Medulla oblongata (tissue), 1 donor: ENCODE results near the gene RAPGEF6.

Source experiments
- DNase-seq: peaks from one replicate; pipeline ENCODE4 v3.0.0-alpha.2; 2015; ENCODE audit errors: extremely low spot score

The RAPGEF6 gene

DNA sequence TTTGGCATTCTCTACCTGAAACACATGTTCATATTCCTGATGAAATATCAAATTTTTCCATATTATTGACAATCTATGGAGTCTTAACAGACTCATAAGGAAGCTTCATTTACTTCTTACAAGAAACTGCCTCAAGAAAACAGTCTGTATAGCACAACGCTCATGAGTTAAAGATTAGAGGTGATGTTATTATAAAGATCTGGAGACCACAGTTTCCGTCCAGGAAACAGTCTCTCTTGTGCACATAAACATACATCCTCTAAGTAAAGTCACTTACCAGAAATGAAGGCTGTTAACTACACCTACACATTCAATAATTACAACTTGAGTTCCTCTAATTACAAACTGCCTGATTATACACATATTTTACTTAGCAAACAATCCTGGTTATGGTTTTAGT is 86.9 kb downstream of the RAPGEF6 start:
- DNase-seq, result no peak

DNA sequence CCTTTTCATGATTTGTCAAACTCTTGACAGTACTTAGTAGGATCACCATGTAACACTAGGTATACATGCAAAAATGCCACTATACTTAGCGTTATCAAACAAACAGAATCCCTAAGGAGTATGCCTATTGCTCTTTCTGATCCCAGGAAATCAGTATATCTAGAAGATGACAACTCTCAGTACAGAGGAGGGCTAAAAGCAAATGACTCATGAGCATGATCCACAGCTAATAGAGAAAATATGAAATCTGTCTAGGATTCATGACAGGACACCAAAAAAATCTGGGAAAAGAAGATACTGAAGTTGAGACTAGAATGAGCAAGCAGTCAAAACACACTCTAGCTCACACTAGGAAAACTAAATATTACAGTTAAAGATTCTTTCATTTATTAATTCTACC is 89.2 kb downstream of the RAPGEF6 start:
- no peak for DNase-seq

DNA sequence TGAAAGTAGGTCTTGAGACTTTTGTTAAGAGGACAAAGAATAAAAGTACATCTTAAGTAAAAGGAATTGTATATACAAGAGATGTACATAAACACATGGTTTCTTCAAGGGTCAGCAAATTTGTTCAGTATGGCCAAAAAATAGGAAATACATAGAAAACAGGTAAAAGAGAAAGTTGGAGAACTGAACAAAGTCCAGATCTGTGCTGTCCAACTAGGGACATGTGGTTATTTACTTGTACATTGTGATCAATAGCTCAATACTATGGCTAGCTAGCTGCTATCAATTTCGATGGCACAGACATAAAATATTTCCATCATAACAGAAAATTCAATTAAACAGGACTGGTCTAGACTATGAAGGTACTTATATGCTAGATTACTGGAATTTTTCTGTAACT is 92.3 kb downstream of the RAPGEF6 start:
- no peak for DNase-seq

DNA sequence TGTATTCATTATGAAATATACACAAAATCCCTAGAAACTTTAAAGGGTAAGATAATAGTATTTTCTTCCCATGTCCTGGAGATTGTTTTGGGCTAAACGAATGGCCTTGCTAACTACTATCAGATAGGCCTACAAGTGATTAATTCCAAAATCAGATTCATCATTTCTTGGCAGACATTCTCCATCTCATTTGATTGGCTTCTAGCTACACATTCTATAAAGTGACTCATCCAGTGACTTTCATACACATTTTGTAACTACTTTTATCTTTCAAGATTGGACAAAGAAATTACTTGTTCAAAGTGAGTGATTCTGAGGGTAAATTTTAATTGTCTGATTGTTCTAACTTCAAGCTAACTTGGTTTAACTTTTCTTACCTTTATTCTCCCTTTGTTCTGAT is 93.3 kb downstream of the RAPGEF6 start:
- no peak for DNase-seq

DNA sequence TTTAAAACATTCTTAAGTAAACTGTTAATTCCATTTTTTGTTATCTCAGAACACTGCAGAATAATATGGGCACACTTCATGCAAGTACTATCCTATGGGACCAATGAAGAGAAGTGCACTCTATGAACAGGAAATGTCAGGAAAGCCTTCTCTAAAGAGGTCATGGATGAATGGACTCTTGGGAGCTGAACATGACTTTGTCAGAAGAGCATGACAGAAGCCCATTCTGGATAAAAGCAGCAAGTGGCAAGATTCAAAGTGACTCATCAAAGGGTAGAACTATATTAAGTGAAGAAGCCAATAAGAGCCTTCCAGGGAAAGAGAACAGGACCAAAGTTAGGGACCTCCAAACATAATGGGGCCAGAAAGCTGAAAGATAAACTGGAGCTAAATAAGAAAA is 94.0 kb downstream of the RAPGEF6 start:
- no peak for DNase-seq

DNA sequence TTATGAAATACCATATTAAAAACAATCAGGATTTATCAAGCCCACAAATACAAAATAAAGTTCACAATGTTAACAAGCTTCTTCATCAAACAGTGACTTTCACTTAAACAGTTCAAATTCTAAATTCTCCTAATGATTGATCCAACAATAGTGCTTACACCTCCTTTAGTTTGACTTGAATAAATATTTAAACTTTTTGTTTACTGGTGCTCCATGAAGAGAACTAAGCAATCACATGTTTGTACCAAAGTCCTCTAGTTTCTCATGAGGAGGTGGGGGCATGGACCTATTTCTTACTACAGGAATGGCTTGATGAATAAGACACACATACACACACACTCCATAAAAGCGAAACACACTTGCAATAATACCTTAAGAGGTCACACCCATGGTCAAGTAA is 95.8 kb downstream of the RAPGEF6 start:
- DNase-seq, result no peak

DNA sequence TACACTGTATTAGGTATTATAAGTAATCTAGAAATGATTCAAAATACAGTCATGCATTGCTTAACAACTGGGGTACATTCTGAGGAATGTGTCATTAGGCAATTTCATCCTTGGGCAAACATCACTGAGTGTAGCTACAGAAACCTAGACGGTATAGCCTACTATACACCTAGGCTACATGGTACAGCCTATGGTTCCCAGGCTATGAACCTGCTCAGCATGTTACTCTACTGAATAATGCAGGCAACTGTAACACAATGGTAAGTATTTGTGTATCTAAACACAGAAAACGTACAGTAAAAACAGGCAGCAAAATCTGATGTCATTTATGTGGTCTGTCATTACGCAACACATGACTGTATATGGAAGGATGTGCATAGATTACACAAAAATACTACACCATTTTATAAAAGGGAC is 96.8 kb downstream of the RAPGEF6 start:
- no peak for DNase-seq

DNA sequence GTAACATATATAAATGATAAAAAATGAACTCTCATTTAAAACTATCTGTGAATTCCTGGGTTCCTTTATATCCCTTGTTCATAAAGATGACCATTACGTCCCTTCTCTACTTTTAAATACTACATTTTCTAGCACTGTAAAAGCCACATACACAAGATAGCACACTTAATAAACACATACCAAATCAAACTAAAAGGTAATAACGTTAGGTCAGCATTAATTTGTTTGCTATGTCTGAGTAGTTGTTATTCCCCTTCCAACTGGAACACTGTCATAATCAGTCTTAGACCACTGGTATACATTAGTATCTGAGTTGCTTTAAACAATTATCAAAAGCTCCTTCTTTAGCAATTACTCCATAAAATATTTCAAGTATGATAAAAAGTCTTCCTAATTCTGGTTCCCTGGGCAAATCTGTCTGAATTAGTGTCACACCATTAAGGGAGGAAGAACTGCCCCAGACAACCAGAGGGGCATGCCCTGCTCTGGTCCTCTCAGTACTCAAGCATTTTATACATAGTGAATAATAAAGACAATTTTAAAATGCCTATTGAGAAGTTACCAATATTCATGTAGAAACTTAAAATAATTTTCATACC is 98.1 kb downstream of the RAPGEF6 start:
- DNase-seq, result no peak

DNA sequence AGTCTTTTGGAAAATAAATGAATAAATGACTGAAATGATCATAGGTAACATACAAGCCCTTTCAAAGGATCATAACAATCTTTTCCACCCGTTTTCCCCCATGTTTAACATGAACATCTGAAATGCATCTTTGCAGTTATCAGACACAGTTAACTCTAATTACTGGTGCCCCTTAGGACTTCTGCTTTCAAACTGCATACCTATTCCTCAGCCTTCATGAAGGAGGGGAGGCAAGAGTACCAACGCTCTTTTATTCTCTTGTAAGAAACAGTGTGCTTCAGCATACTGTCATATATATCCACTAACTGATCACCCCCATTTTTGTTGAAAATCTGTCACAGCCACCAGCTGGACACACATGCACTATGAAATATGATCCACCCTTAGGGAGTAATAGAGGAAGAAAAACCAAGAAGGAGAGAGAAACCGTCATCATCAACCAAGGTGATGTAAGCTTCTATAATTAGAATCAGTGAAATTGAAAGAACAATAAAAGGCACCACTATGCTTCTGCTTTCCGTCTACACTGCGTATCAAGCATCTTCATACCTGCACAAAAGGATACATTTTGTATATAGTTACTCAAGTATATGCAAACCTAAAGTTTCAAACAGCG is 98.7 kb downstream of the RAPGEF6 start:
- peak; percentile 57 for DNase-seq

DNA sequence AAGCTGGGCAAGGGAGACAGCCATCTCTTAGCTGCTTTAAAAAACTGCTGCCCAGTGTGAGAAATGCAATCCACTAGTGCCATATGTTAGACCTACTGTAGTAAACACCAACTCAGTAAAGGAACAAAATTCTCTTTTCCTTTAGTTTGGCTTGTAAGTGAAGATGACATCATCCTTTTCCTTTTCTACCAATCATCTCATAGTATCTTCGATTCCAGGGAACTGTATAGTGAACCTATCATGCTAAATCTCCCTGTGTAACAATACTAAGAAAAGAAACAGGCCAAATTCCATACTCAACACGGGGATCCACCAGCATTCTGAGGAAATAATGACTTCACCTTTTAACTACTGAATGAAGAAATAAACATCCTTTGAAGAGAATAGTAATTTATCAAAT is 100.1 kb downstream of the RAPGEF6 start:
- no peak for DNase-seq

DNA sequence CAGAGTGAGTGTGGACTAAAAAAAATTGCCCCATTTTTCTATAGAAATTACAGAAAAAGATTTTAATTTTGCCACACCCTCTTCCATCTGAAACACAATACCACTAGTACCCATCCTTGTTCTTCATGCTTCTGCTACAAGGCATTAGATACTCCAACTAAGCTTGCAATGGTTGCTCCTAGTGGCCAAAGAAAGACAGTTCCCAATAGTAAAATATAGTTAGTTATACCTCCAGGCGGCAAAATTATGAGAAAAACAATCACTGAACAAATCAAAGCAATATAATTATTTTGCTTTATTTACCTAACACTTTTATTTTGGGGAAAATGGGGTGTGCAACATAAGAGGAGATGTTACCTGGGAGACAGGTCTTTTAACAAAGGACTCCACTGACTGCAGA is 101.2 kb downstream of the RAPGEF6 start:
- DNase-seq, result no peak

DNA sequence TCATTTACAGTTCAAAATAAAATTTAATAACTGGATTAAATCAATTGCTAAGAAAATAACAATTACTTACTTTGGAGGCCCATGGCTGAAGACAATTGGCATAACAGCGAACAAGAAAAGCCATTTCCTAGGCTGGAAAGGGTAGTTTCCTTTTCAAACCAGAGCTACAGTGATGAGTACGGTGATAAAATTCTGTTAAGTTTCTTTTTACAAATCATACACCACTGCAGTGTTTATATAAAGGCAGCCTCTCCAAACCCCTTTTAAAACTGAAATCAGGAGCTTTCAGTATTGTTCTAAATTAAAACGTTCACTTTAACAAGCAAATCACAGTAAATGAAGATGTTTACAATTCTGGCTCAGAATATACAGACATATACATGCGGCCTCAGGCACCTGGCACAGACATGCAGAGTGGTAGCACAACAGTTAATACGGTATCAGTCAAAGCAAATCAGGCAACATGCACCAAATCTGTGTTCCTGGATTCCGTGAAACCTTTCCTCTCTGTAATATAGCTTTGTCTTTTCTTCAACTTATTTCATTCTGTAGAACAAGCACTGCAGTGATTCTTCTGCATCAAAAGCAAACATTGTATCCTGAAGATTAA is 102.9 kb downstream of the RAPGEF6 start:
- DNase-seq, result peak; percentile 35

DNA sequence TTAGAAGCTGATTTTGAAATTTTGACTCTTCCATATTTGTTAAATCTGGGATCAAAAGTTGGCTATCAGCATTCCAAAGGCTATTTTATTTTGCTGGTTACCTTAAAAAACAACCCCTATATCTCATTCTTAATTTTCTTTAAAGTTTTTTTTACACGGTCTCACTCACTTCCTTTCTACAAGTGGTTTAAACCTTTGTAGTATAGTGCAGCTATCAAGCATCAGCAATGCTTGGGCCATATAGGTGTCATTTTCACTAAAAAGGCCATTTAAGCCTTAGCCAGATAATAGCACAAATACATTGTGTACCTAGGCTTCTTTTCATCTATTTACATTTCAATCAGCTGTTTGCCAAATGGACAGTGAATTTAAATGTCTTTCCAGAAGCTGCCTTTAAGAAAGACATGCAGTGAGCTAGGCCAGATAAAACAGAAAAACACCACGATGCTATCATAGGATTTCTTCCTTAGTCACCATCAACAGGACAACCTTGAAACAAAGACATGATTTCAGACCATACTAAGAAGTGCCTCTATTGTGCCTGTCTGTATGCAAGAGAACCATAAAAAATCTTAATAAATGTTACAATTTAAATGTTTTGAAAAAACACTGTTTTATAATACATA is 104.2 kb downstream of the RAPGEF6 start:
- DNase-seq, result no peak

DNA sequence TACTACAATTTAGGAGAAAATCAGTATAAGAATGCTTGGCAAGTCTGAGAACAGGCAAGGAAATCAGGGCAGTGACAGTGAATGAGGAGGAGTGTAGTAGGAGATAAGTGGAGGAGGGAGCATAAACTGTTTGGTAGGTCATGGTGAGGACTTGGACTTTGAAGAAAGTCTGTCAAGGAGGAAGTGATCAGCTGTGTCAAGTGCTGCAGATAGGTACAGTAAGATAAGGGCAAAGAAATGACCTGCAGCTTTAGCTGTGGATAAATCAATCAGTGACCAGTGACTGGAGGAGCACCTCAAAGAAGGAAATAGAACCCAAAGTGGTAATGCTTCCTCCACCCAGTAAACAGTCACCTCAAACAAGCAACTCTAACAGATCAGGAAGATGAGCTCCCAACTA is 106.3 kb downstream of the RAPGEF6 start:
- no peak for DNase-seq

DNA sequence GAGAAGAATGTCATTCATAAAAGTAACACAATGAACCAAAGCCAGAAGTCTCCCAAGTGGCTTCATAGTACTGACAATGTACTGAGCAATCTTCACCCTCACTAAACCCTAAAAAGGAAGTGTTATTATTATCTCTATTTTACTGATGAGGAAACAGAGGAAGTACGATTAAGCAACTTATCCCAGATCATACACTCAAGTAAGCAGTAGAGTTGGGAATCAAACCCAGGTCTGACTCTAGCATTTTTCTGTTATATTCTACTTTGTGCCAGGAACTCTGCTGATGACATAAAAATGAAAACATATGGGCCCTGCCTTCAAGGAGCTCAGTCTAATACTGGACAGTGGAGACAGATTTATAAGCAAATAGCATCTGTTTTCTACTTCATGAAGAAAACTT is 109.2 kb downstream of the RAPGEF6 start:
- no peak for DNase-seq

DNA sequence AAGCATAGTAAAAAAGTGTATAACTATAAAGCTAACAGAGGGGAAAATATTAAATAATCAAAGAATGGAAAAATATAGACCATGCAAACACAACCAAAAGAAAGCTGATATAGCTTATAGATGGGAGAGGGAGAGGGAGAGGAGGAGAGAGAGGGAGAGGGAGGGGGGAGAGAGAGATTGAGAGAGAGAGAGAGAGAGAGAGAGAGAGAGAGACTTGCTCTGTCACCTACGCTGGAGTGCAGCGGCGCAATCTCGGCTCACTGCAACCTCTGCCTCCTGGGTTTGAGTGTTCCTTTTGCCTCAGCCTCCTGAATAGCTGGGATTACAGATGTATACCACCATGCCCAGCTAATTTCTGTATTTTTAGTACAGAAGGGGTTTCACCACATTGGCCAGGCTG is 110.6 kb downstream of the RAPGEF6 start:
- DNase-seq, result no peak

DNA sequence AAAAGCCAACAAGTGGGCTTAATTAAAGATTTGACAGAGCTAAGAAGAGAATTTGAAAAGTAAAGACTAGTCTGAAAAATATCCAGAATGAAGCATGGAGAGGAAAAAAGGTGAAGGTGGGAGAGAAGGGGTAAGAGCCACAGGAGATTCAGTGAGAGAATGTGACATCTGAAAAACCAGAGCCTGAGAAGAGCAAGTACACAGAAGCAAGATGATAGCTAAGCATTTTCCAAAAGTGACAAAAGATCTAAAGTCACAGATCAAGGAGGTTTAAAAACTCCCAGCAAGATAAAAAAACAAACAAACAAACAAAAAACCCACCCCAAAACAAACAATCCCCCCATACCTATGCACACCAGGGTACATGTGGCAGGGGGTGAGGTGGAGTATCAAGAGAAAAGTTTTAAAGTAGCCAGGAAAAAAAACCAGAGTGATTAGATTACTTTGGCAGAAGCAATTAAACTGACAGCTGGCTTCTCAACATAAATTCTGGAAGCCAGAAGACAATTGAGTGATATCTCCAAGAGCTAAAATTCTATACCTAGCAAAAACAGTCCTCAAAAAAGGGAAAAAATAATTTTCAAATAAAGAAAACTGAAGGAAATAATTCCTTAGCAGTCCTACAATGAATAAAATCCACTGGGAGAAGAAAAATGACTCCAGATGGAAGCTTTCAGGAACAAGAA is 111.4 kb downstream of the RAPGEF6 start:
- DNase-seq, result no peak

DNA sequence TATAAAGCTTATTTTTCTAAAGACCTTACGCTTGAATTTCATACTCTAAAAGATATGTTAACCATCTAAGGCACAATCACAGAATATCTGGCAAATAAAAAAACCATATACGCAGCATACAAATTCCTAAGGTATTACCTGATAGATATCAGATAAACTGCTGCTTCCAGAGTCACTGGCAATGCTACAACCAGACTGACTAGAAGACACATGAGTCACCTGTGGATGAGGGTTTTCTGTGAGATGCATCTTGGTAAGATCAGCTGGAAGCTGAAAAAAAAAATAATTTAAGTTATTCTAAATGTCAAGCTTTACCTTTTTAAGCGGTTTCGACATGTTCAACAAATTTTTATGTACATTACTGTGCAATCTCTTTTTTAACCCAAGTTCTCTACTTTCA is 113.8 kb downstream of the RAPGEF6 start:
- no peak for DNase-seq

DNA sequence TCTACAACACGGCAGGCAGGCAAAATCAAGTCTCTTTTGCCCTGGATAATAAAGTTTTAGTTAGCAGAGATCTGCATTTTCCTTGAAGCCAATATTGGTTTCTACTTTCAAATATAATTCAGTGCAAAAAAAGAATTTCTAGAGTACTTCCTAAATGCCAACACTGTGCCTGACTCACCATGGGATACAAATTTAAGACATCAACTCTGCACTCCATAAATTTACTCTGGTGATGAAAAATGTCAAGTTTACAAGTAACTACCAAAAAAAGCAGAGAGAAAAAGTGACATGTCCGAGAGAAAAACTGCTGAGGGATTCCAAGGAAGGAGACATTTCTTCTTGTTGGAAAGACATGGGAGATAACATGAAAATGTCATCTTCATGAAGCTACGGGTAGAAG is 119.7 kb downstream of the RAPGEF6 start:
- DNase-seq, result no peak

DNA sequence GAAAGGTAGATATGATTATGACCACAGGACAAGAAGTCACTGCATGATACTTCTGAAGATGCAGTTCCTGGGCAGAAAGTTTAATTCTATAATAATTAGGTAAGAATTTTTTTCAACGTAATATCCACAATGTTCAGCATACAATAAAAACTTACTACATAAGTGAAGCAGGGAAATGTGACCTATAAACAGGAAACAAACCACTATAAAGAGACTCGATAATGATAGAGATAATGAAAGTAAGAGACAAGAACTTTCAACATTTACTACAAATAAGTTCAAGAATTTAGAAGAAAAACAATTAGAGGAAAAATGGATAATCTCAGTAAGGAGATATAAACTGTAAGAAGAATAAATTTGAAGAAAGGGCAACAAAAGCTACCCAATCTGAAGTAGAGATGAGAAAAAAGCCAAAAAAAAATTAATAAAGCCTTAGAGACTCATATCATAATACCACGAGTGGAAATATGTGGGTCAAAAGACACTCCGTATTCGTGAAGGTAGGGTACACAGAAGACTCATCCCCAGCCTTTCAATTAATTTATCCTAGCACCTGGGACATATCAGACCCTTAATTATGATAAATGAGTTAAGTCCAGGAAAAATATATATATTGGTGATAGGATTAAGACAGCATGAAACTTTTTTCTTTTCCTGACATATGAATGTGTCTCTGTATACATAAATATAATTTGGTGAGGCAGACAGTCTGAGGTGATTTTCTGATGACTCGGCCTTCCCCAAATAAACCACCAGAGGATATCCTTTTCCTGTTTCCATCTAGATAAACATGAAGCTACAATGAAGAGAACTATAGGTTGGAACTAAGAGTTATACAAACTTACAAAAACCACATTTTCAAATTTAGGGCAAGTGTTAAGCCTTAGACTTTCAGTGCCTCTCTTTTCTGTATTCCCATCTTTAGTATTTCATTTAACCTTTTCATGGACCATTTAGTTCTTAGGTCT is 120.4 kb downstream of the RAPGEF6 start:
- peak; percentile 42 for DNase-seq

DNA sequence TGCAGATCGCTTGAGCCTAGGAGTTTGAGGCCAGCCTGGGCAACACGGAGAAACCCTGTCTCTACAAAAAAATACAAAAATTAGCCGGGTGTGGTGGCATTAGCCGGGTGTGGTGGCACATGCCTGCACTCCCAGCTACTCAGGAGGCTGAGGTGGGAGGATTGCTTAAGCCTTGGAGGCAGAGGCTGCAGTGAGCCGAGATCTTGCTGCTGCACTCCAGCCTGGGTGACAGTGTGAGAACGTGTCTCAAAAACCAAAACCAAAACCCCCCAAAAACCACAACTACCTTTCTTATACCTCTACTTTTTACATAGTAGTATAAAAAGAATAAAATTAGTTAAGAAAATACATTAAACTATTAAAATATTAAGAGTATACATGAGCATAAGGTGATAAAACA is 121.2 kb downstream of the RAPGEF6 start:
- no peak for DNase-seq
